HG03460 (cell line): Measurements from ENCODE around the gene SLC26A6.

ENCODE experiments used
- ATAC-seq: cut with Tn5 transposase; IDR thresholded peaks from one replicate; pipeline ENCODE4 v1.9.1; 2021; ENCODE audit not compliant: unreplicated experiment

SLC26A6 gene

GRCh38 chr3:48600711-48601621 is 34.3 kb downstream of the SLC26A6 start:
- no peak for ATAC-seq

DNA sequence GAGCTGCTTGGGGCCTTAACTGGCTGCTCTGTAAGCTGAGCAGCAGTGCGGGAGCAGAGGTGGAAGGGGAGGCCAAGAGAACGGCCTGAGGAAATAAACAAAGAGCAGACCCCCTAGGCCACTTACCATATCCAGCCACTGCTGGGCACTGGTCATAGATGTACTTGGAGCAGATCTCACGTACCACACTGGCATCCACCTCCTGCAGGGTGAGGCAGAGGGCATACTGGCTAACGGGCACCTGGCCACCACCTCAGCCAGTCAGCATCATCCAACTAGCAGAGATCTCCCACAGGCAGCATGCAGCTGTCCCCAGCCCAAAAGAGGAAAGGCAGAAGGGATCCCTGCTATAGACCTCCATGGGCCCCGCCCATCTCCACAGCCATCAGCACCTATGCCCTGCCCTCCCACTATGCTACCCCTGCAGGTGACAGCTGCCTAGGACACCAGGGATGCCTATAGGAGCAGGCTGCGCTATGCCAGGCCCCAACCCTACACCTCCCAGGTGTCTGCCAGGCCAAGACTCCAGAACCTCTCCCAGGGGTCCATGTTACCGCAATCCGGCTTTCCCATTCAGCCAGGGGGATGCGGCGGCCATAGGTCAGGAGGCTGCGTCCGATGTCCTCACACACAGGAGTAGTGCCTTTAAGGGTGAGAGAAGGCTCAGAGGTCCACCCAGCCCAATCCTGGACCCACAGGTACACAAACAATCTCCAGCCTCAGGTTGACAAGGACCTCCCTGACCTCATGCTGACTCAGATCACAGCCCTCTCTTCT is 35.6 kb downstream of the SLC26A6 start:
- ATAC-seq: no peak

- ATAC-seq: no peak
Observed at GRCh38 chr3:48599077-48599501, 36.2 kb downstream of the SLC26A6 start.

GRCh38 chr3:48598323-48599076 is 36.8 kb downstream of the SLC26A6 start:
- ATAC-seq: no peak

- ATAC-seq: no peak
Observed at GRCh38 chr3:48597408-48597800, 37.9 kb downstream of the SLC26A6 start.

DNA sequence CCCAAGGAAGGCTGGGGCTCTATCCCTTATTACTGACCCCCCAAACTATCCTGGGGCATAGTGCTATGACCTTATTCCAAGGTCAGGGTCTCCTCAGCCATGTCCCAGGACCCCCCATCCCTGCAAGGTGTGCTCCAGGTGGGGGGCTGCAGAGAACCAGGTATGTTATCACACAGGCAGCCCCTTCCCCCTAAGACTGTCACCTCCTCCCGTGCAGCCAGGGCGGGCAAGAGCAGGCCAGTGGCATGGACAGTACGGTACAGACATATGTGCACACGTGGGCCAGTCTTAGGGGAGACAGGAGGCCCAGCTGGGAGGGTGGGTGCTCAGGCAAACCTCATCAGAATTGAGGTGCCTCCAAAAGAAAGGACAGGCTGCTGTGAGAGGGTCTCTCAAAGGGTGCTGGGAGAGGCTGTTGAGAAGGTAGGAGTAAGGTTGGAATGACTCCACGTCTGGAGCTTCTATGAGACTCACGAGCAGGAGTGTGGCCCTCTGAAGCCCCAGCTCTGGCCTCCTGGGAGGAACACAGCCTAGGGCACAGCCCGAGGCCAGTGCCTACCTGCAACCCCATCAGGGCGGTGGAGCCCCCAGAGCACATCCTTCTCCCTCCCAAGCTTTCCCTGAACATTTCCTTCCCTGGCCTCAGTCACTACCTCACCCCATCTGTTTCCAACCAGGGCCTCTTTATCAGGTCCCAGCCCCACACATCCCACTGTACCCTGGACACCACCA is 38.4 kb downstream of the SLC26A6 start:
- no peak for ATAC-seq

- no peak for ATAC-seq
Observed at GRCh38 chr3:48596157-48596556, 39.1 kb downstream of the SLC26A6 start.

GRCh38 chr3:48595526-48596121 is 39.6 kb downstream of the SLC26A6 start:
- ATAC-seq: no peak

GRCh38 chr3:48595075-48595525 is 40.2 kb downstream of the SLC26A6 start, which contains the start of gene COL7A1:
COL7A1 (minus strand) TSS chr3:48595329; CDS start chr3:48595159, 170 bp downstream.
- ATAC-seq: no peak

- ATAC-seq: no peak
Observed at GRCh38 chr3:48594417-48595049, 40.7 kb downstream of the SLC26A6 start.

DNA sequence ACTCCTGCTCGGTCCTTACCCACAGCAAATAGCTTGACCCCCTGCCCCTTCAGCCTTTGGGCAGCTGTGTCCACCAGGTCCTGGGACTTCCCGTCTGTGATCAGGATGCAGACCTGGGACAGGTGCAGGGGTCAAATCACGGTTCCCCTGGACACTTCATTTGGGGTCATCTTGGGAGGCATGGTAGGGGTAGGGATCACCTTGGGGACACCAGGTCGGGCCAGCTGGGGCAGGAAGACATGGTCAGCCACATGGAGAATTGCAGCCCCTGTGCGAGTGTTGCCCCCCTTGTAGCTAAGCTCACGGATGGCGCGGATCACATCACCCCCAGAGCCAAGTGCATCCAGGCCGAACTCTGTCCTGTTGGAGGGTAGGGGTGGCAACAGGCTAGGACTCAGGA is 41.9 kb downstream of the SLC26A6 start:
- ATAC-seq: no peak

GRCh38 chr3:48592519-48593087 is 42.7 kb downstream of the SLC26A6 start:
- ATAC-seq: no peak

DNA sequence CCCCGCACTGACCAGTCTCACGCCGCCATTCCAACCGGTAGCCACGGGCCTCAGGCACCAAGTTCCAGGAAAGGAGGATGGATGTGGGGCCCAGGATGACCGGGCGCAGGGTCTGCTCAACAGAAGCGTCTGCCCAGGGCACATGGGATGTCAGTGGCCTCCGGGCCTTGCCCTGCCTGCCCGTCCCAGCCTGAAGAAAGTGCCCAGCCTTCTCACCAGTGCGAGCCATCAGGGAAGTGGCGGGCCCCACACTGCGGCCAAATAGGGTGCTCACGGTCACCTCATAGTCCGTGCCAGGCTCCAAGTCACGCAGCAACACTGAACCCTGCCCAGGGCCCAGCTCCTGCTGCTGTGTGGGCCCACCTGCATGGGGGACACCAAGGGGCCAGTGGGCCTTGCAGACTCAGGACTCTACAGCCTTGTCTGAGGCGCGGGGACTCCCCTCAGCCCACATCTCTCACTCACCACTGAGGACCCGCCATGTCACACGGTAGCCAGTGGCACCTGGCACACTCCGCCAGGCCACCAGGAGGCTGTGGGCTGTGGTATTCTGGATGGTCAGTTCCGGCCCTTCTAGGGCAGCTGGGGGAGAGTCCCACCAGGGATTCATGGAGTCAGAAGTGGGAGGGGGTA is 43.3 kb downstream of the SLC26A6 start:
- no peak for ATAC-seq

- no peak for ATAC-seq
Observed at GRCh38 chr3:48591436-48591835, 43.8 kb downstream of the SLC26A6 start.

- no peak for ATAC-seq
Observed at GRCh38 chr3:48588230-48588629, 47.0 kb downstream of the SLC26A6 start.

DNA sequence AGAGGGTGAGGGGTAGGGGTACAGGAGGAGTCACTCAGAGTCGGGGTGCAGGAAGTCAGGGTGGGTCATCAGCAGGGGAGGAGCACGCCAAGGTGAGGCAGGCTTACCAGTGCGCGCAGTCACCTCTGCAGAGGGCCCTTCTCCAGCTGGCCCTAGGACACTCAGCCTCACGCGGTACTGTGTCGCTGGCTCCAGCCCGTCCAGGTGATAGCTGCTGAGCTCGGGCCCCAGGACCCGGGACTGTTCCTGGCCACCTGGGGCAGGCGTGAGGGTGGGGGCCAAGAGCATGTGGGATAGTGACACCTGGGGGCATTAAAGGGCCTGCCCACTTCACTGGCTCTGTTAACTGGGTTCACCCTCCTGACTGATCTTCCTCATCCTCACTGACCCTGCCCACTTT is 47.6 kb downstream of the SLC26A6 start:
- no peak for ATAC-seq

GRCh38 chr3:48585411-48585810 is 49.9 kb downstream of the SLC26A6 start:
- ATAC-seq: no peak

GRCh38 chr3:48584836-48585235 is 50.4 kb downstream of the SLC26A6 start:
- no peak for ATAC-seq
